Measurements from ENCODE around the gene ZNF432.
"Not testable (repeated sequence)": the region's sequence is repeated elsewhere in the genome, so short reads cannot be mapped to it uniquely, and the experiment has no call there.

DNA sequence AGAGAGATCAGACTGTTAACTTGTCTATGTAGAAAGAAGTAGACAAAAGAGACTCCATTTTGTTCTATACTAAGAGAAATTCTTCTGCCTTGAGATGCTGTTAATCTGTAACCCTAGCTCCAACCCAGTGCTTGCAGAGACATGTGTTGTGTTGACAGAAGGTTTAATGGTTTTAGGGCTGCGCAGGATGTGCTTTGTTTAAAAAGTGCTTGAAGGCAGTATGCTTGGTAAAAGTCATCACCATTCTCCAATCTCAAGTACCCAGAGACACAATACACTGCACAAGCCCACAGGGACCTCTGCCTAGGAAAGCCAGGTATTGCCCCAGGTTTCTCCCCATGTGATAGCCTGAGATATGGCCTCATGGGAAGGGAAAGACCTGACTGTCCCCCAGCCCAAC, 3.1 kb upstream of the ZNF432 start:
- TF ChIP-seq, protein P1, sequence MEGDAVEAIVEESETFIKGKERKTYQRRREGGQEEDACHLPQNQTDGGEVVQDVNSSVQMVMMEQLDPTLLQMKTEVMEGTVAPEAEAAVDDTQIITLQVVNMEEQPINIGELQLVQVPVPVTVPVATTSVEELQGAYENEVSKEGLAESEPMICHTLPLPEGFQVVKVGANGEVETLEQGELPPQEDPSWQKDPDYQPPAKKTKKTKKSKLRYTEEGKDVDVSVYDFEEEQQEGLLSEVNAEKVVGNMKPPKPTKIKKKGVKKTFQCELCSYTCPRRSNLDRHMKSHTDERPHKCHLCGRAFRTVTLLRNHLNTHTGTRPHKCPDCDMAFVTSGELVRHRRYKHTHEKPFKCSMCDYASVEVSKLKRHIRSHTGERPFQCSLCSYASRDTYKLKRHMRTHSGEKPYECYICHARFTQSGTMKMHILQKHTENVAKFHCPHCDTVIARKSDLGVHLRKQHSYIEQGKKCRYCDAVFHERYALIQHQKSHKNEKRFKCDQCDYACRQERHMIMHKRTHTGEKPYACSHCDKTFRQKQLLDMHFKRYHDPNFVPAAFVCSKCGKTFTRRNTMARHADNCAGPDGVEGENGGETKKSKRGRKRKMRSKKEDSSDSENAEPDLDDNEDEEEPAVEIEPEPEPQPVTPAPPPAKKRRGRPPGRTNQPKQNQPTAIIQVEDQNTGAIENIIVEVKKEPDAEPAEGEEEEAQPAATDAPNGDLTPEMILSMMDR (IDR thresholded peaks at IDR 0.05; ENCODE audit: borderline replicate concordance, extremely low read depth, low read length, poor library complexity, severe bottlenecking), result not testable (repeated sequence)
- TF ChIP-seq EZH2 (IDR thresholded peaks at IDR 0.05; ENCODE audit: borderline replicate concordance, low read depth, low read length, severe bottlenecking), result not testable (repeated sequence)
